Neutrophil (primary cell): ENCODE measurements around the gene TIAM1.

Experiments
- H3K27ac ChIP-seq: fragments of 200-600 bp; sonication (generic); 2 replicates; pipeline ENCODE4 v1.5.1; 2016; ENCODE audit warnings: mild to moderate bottlenecking, moderate library complexity
- H3K27me3 ChIP-seq: fragments of 200-600 bp; sonication (generic); 2 replicates; pipeline ENCODE4 v1.6.0; 2016; ENCODE audit warnings: mild to moderate bottlenecking
- H3K36me3 ChIP-seq: fragments of 200-600 bp; sonication (generic); 2 replicates; pipeline ENCODE4 v1.5.1; 2017
- H3K4me1 ChIP-seq, 2 experiments: fragments of 200-600 bp in 1 of 2; sonication (generic) in 1 of 2; 1 replicate in 1 of 2; 2 replicates in 1 of 2; pipeline versions ENCODE4 v1.5.1 to v1.6.1; 2013 to 2016; ENCODE audit warnings: low read depth in 1 of 2, low read length in 1 of 2, mild to moderate bottlenecking in 1 of 2, moderate library complexity in 1 of 2; ENCODE audit not compliant: control insufficient read depth in 1 of 2, insufficient read depth in 1 of 2
- H3K4me3 ChIP-seq, 2 experiments: fragments of 200-600 bp in 1 of 2; sonication (generic) in 1 of 2; 1 replicate in 1 of 2; 2 replicates in 1 of 2; pipeline ENCODE4 v1.5.1; 2013 to 2016; ENCODE audit warnings: low read depth in 1 of 2, low read length in 1 of 2, mild to moderate bottlenecking in 1 of 2, moderate library complexity in 1 of 2
- H3K9me3 ChIP-seq: fragments of 200-600 bp; sonication (generic); 2 replicates; pipeline ENCODE4 v1.5.1; 2016
- CTCF ChIP-seq: fragments of 200-600 bp; sonication (generic); IDR thresholded peaks from 2 replicates; pipeline ENCODE4 v1.5.1; 2016; ENCODE audit warnings: antibody characterized with exemption

The TIAM1 gene, protein sequence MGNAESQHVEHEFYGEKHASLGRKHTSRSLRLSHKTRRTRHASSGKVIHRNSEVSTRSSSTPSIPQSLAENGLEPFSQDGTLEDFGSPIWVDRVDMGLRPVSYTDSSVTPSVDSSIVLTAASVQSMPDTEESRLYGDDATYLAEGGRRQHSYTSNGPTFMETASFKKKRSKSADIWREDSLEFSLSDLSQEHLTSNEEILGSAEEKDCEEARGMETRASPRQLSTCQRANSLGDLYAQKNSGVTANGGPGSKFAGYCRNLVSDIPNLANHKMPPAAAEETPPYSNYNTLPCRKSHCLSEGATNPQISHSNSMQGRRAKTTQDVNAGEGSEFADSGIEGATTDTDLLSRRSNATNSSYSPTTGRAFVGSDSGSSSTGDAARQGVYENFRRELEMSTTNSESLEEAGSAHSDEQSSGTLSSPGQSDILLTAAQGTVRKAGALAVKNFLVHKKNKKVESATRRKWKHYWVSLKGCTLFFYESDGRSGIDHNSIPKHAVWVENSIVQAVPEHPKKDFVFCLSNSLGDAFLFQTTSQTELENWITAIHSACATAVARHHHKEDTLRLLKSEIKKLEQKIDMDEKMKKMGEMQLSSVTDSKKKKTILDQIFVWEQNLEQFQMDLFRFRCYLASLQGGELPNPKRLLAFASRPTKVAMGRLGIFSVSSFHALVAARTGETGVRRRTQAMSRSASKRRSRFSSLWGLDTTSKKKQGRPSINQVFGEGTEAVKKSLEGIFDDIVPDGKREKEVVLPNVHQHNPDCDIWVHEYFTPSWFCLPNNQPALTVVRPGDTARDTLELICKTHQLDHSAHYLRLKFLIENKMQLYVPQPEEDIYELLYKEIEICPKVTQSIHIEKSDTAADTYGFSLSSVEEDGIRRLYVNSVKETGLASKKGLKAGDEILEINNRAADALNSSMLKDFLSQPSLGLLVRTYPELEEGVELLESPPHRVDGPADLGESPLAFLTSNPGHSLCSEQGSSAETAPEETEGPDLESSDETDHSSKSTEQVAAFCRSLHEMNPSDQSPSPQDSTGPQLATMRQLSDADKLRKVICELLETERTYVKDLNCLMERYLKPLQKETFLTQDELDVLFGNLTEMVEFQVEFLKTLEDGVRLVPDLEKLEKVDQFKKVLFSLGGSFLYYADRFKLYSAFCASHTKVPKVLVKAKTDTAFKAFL (N-terminal part only)

GRCh38 chr21:31343680-31344480 is at the start of gene TIAM1:
TSS of gene TIAM1 (minus strand) at chr21:31344261. CDS start at chr21:31266972, 77,289 bp downstream.
- no peaks in the 10 kb centered on the region for H3K9me3 ChIP-seq
- H3K36me3 ChIP-seq = no peaks in the 10 kb centered on the region
- H3K27ac ChIP-seq = no peak within 1 kb of the TSS
- H3K4me1 ChIP-seq = no peaks in the 10 kb centered on the region
- no peak for TF ChIP-seq CTCF
- H3K4me3 ChIP-seq = no peak within 1 kb of the TSS
- H3K27me3 ChIP-seq = peaks cover 51% of the 10 kb centered on the region

DNA sequence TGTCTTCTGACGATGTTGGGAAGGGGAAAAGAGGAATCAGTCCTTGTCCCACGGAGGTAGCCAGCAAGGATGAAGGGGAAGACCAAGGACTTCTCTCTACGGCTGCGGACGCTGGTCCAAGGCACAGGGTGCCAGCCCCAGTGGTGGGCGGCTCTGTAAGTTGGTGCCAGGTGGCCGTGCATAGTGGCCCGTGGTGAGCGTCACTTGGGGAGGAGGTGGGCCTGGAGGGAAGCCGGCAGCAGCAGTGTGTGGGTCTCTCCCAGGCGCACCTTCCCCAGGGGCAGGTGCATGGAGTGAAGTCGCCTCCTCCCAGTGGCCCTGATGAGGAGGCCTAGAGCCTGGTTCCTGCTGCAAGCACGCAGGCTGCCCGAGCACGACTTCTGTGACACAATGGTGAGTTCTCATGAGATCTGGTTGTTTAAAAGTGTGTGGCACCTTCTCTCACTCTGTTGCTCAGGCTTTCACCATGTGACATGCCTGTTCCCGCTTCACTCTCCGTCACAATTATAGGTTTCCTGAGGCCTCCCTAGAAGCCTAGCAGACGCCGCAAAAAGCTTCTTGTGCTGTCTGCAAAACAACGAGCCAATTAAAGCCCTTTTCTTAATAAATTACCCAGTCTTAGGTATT is 43.6 kb upstream of the TIAM1 start:
- Histone ChIP-seq H3K27ac (no peak overlapping the region), H3K4me3 (no peak overlapping the region), H3K27me3 (no peaks in the 10 kb centered on the region), H3K36me3 (no peaks in the 10 kb centered on the region), H3K9me3 (no peaks in the 10 kb centered on the region), H3K4me1 (no peaks in the 10 kb centered on the region)
- no peak for TF ChIP-seq CTCF

GRCh38 chr21:31386006-31386405 is 41.9 kb upstream of the TIAM1 start:
- H3K4me3 ChIP-seq = no peak overlapping the region
- H3K9me3 ChIP-seq = no peaks in the 10 kb centered on the region
- no peaks in the 10 kb centered on the region for H3K36me3 ChIP-seq
- H3K27me3 ChIP-seq = peaks cover 9% of the 10 kb centered on the region
- H3K27ac ChIP-seq = no peak overlapping the region
- no peak for TF ChIP-seq CTCF
- no peaks in the 10 kb centered on the region for H3K4me1 ChIP-seq

- Histone ChIP-seq H3K9me3 (no peaks in the 10 kb centered on the region), H3K27me3 (peaks cover 9% of the 10 kb centered on the region), H3K36me3 (no peaks in the 10 kb centered on the region), H3K27ac (no peak overlapping the region), H3K4me1 (no peaks in the 10 kb centered on the region), H3K4me3 (no peak overlapping the region)
- TF ChIP-seq CTCF = no peak
Observed at GRCh38 chr21:31383770-31384169, 39.7 kb upstream of the TIAM1 start.
